T47D (cell line): ENCODE data around the gene TSG101.

Experiments used
- DNase-seq, 2 experiments: peaks; one replicate each; pipeline versions ENCODE4 v3.0.0 to v3.0.0-alpha.2; 2011 to 2012; ENCODE audit warnings: low read depth in 1 of 2, low spot score in 1 of 2
- JUND ChIP-seq: IDR thresholded peaks from 2 replicates; pipeline ENCODE4 v1.6.1; 2012; ENCODE audit warnings: low read depth
- in situ Hi-C: cut with HindIII; loops from 2 replicates; pipeline ENCODE4 v1.10.0; 2016; ENCODE audit warnings: low sequenced_read_pairs, low pct_unique_long_range_greater_than_20kb

Gene TSG101

GRCh38 chr11:18452927-18453326 lies 73.8 kb downstream of the TSG101 start:
- no peak for TF ChIP-seq JUND
- in situ Hi-C loops: no loop called here
- no peak for DNase-seq

GRCh38 chr11:18449251-18449650 lies 77.5 kb downstream of the TSG101 start:
- no peak for DNase-seq

GRCh38 chr11:18438691-18439090 lies 88.1 kb downstream of the TSG101 start:
- in situ Hi-C loops: no loop called here
- DNase-seq: no peak
- no peak for TF ChIP-seq JUND

More at GRCh38 chr11:18449251-18449650, 77.5 kb downstream of the TSG101 start:
- in situ Hi-C loops: no loop called here
- TF ChIP-seq JUND: no peak
